GM12864 (cell line): Measurements from ENCODE around the gene ENO1.

ENCODE experiments used
- DNase-seq: peaks from one replicate; pipeline ENCODE4 v3.0.0-alpha.2; 2011; ENCODE audit warnings: low read depth
- H3K4me3 ChIP-seq: 2 replicates; pipeline ENCODE4 v1.5.1; 2011; ENCODE audit warnings: mild to moderate bottlenecking, low read depth, low read length, control low read depth
- CTCF ChIP-seq: IDR thresholded peaks from 2 replicates; pipeline ENCODE4 v1.5.1; 2011; ENCODE audit warnings: low read depth, mild to moderate bottlenecking, moderate library complexity, low read length, control low read depth, inconsistent platforms; ENCODE audit errors: missing control alignments

The ENO1 gene

GRCh38 chr1:8867878-8868567 lies 10.5 kb downstream of the ENO1 start:
- DNase-seq = no peak
- TF ChIP-seq CTCF = no peak
- H3K4me3 ChIP-seq = no peak overlapping the region

- no peak for DNase-seq
These were observed 11.6 kb downstream of the ENO1 start for GRCh38 chr1:8866792-8867415.

GRCh38 chr1:8866173-8866791 lies 12.2 kb downstream of the ENO1 start:
- no peak for TF ChIP-seq CTCF
- no peak for DNase-seq
- no peak overlapping the region for H3K4me3 ChIP-seq

More at GRCh38 chr1:8866792-8867415, 11.6 kb downstream of the ENO1 start:
- H3K4me3 ChIP-seq = no peak overlapping the region
- no peak for TF ChIP-seq CTCF

- H3K4me3 ChIP-seq = no peak overlapping the region
- no peak for TF ChIP-seq CTCF
- no peak for DNase-seq
These were observed 13.7 kb downstream of the ENO1 start for GRCh38 chr1:8864713-8865344.

GRCh38 chr1:8863794-8864233 lies 14.7 kb downstream of the ENO1 start:
- DNase-seq = no peak
- H3K4me3 ChIP-seq = no peak overlapping the region
- no peak for TF ChIP-seq CTCF

GRCh38 chr1:8863138-8863537 lies 15.3 kb downstream of the ENO1 start:
- DNase-seq = no peak
- no peak overlapping the region for H3K4me3 ChIP-seq
- TF ChIP-seq CTCF = no peak
